Measurements from ENCODE around the gene GNG2.

DNA sequence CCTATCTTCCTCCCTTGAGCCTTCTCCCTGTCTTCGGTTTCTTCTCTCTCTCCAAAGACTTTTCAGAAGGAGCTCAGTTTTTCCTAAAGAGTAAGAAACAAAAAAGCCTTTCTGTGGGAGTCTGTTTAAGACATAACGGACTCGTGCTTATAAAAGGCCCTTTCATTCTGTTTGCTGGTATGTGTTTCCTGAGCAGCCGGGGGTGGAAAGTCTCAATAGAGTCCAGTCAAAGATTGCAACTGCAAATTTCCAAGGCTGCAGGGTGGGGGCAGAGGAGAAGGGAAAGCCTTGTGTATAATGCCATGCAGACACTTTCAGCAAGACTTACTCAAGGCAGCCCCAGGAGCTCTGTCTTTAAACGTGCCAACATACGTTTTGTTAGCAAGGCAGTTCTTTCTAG lies 62.2 kb downstream of the GNG2 start:
- TF ChIP-seq EZH2 (IDR thresholded peaks at IDR 0.05; ENCODE audit: borderline replicate concordance, low read depth, low read length, poor library complexity, severe bottlenecking): no peak
- TF ChIP-seq, protein P1, sequence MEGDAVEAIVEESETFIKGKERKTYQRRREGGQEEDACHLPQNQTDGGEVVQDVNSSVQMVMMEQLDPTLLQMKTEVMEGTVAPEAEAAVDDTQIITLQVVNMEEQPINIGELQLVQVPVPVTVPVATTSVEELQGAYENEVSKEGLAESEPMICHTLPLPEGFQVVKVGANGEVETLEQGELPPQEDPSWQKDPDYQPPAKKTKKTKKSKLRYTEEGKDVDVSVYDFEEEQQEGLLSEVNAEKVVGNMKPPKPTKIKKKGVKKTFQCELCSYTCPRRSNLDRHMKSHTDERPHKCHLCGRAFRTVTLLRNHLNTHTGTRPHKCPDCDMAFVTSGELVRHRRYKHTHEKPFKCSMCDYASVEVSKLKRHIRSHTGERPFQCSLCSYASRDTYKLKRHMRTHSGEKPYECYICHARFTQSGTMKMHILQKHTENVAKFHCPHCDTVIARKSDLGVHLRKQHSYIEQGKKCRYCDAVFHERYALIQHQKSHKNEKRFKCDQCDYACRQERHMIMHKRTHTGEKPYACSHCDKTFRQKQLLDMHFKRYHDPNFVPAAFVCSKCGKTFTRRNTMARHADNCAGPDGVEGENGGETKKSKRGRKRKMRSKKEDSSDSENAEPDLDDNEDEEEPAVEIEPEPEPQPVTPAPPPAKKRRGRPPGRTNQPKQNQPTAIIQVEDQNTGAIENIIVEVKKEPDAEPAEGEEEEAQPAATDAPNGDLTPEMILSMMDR (conservative IDR thresholded peaks at IDR 0.05; ENCODE audit: low read depth, low read length): no peak
